Breast epithelium (tissue), 3 donors: Measurements from ENCODE around the gene AURKAIP1.

Source experiments
- CTCF ChIP-seq, 3 donors: fragments of 450-650 bp; IDR thresholded peaks; one replicate each; pipeline ENCODE4 v1.5.1; 2016 to 2017; ENCODE audit warnings: antibody characterized with exemption in 3 of 3, mild to moderate bottlenecking in 3 of 3, moderate library complexity in 3 of 3
- POLR2A ChIP-seq: fragments of 450-650 bp; IDR thresholded peaks from one replicate; pipeline ENCODE4 v1.6.1; 2016; ENCODE audit warnings: antibody characterized with exemption, mild to moderate bottlenecking, moderate library complexity
- POLR2AphosphoS5 ChIP-seq, 3 donors: sonication (generic); formaldehyde crosslinking; IDR thresholded peaks; one replicate each; pipeline ENCODE4 v1.6.1; 2017; ENCODE audit warnings: antibody characterized with exemption in 3 of 3

- TF ChIP-seq CTCF (IDR thresholded peaks at IDR 0.05) (no peak), POLR2A (no peak), POLR2AphosphoS5 (IDR thresholded peaks at IDR 0.05) (no peak)
Observed at GRCh38 chr1:1415751-1416150, 40.7 kb upstream of the AURKAIP1 start.
